Measurements from ENCODE around the gene RBBP8NL.
A peak's percentile ranks its signal among the peaks of the same experiment; 100 is the strongest.

Gene RBBP8NL

GRCh38 chr20:62407221-62407992 lies 19.9 kb downstream of the RBBP8NL start, which contains the start of gene CABLES2:
Gene CABLES2, minus strand, starts transcription at chr20:62407285. Its CDS starts 9 bp downstream, at chr20:62407276.
- peak; percentile 99 for DNase-seq (ENCODE audit: low spot score)

DNA sequence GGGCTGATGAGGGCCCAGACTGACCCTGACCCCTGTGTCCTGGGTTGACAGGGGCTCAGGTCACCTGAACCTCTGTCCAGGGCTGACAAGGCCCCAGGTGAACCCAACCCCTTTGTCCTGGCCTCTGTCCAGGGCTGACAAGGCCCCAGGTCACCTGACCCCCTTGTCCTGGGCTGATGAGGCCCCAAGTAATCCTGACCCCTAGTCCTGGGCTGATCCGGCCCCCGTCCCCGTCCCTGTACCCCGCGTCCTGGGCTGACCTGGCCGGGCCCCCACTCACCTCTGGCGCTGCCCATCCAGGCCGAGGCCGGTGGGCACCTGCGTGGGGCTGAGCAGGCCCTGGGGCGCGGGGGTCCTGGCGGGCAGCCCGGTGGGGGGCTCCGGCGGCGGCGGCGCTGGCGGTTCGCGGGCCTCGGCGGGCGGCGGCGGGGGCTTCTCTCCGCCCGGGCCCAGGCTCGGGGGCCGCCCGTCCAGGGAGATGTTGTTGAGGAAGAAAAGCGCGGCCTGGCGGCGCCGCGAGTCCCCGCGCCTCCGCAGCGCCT lies 20.6 kb downstream of the RBBP8NL start:
- DNase-seq (ENCODE audit: low spot score), result no peak

GRCh38 chr20:62405981-62406513 lies 21.3 kb downstream of the RBBP8NL start:
- DNase-seq (ENCODE audit: low spot score), result no peak

- peak; percentile 65 for DNase-seq (ENCODE audit: low spot score)
These were observed 22.0 kb downstream of the RBBP8NL start for GRCh38 chr20:62405108-62405980.

DNA sequence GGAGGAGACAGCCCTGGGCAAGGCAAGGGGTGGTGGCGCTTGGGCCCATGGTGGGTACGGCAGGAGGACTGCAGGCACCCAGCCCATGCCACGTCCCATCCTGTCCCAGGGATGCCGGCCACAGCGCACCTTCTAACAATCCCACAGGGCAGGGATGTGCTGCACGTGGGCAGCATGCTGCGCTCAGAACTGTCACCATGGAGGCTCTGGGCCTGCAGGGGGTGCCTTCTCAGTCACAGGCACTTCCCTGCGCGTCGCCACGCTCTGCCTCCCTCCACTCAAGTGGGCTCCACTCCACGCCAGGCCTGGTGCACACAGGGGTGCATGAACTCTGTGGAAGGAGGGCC lies 22.6 kb downstream of the RBBP8NL start:
- no peak for DNase-seq (ENCODE audit: low spot score)

- DNase-seq (ENCODE audit: low spot score), result no peak
These were observed 23.1 kb downstream of the RBBP8NL start for GRCh38 chr20:62404112-62404665.

DNA sequence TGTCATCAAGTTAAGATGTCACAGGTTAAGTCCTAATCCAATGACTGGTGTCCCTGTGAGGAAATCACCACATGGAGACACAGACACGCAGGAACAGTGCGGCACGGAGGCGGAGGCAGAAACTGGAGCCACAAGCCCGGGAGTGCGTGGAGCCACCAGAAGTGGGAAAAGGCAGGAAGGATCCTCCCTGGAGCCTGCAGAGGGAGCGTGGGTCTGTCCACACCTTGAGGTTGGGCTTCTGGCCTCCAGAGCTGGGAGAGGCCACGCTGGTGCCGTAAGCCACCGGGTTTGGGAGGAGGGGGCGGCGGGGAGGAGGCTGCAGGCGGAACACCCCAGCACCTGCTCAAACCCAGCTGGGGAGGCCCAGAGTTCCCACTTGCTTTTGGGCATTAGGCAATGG lies 24.0 kb downstream of the RBBP8NL start:
- DNase-seq (ENCODE audit: low spot score), result no peak

GRCh38 chr20:62402456-62403150 lies 24.7 kb downstream of the RBBP8NL start:
- DNase-seq (ENCODE audit: low spot score), result no peak

- DNase-seq (ENCODE audit: low spot score), result peak; percentile 51
These were observed 26.0 kb downstream of the RBBP8NL start for GRCh38 chr20:62401331-62401779.

DNA sequence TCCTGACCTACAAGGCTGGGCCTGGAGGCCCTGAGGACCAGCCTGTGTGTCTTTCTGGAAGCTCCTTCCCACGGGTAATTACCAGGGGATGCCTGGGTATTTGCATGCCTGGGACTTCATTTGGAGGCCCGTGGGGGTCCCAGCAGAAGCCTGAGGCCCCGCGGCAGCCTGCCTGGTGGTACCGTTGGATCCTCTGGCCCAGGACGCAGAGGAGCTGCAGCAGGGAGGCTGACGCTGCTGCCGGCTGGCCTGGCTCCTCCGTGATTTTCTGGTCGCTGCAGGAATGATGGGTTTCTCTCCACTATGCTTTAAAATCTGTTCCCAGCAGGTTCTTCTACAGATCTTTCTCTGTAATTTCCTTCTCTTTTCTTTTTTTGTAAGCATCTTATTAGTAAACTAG lies 26.8 kb downstream of the RBBP8NL start:
- DNase-seq (ENCODE audit: low spot score), result no peak

GRCh38 chr20:62400021-62400420 lies 27.3 kb downstream of the RBBP8NL start:
- DNase-seq (ENCODE audit: low spot score), result no peak

DNA sequence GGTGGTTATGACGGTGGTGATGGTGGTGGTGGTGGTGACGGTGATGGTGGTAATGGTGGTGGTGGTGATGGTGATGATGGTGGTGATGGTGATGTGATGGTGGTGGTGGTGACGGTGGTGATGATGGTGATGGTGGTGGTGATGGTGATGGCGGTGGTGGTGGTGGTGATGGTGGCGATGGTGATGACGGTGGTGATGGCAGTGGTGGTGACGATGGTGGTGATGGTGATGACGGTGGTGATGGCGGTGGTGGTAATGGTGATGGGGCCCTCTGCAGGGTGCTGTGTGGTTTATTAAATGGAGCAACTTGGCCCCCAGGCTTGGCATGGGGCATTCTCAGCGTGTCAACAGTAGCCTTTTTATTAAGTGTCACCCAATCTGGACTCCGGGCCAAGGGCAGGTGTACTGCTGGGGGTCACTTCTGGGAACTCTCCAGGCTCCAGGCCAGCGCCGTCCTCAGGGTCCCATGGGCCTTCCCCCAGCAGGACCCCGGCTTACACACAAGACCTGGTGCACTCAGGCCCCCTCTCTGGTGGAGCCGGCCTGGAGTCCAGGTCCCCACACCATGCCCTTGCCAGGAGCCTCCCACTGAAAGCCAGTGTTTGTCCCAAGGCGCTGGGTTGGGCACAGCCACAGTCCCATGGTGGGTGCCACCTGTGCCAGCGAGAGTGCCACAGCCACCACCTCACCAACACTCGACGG lies 29.1 kb downstream of the RBBP8NL start:
- DNase-seq (ENCODE audit: low spot score), result no peak

DNA sequence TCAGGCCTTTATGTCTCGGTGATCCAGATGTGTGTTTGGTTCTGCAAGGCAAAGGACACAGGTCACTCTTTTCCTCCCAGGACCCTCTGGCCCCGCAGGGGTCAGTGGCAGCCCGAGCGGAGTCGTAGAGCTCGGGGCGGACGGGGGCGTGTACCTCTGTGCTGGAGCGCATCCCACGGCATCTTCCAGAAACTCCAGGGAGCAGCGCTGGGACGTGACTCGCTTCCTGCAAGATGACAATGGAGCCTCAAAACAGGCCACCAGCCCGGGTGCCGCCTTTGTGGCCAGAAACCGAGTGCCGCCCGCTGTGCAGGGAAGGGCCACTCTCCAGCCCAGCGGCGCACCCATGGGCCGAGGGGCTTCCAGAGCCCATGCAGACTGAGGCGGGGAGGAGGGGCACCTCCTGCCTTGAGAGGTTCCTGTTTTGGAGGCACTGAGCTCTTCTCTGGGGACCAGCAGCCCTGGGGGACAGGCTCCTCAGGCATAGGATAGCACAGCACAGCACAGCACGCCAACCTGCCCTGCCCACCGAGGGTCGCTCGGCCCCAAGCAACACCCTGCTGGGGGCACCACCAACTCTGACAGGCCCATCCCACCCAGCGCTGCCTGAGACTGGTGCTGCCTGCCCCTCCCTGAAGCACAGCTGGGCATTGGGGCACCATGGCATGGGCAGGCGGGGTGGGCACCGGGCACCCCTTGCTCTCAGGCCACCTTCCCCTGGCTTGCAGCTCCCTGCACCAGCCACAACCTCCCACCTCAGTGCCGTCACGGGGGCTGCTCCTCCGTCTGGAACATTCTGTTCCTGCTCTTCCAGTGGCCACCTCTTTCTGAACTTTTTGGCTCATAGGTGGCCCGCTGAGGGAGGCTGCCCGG lies 30.7 kb downstream of the RBBP8NL start:
- DNase-seq (ENCODE audit: low spot score), result no peak

- DNase-seq (ENCODE audit: low spot score), result no peak
These were observed 31.8 kb downstream of the RBBP8NL start for GRCh38 chr20:62395311-62396242.

- no peak for DNase-seq (ENCODE audit: low spot score)
These were observed 32.8 kb downstream of the RBBP8NL start for GRCh38 chr20:62394248-62395245.

- no peak for DNase-seq (ENCODE audit: low spot score)
These were observed 33.5 kb downstream of the RBBP8NL start for GRCh38 chr20:62393830-62394229.

DNA sequence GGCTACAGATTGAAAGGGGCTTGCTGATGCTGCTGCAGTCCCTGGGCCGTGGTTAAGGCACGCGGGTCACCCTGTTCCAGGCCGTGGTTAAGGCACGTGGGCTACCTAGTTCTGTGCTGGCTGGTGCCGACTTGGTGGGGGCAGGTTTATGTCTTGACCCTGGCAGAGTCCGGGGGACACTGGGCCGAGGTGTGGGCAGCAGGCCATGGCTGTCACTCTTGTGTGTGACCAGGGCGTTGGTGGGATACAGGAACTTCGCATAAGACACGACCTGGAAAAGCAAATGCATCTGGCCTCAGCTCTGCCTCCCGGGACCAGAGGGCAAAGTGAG lies 34.0 kb downstream of the RBBP8NL start:
- no peak for DNase-seq (ENCODE audit: low spot score)

Measured in GM03348 (cell line).